GM18520 (cell line): ENCODE results near the gene COTL1.
A peak's percentile ranks its signal among the peaks of the same experiment; 100 is the strongest.

ENCODE experiments used
- ATAC-seq: cut with Tn5 transposase; IDR thresholded peaks from one replicate; pipeline ENCODE4 v1.9.1; 2021; ENCODE audit not compliant: unreplicated experiment

Gene COTL1

DNA sequence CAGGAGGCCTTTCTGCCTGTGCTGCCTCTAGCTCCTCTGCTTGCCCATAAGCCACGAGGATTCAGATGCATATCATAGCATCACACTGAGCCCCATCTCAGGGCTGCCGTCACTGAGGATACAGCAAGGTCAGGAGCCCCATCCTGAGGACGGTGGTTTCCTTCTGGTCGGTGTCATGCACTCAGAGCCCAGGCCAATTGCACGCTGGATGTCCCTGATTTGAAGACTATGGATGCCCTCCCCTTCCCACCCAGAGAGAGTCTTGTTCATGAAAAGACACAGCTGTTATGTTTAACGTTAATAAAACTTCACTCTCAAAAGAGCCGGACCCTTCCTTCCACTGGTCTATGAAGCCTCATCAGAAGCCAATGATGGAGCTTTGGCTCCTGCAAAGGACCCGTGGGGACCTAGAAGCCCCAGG is 19.9 kb downstream of the COTL1 start:
- ATAC-seq = no peak

- no peak for ATAC-seq
These were observed 20.4 kb downstream of the COTL1 start for GRCh38 chr16:84597528-84597896.

- ATAC-seq = no peak
These were observed 20.9 kb downstream of the COTL1 start for GRCh38 chr16:84596801-84597527.

DNA sequence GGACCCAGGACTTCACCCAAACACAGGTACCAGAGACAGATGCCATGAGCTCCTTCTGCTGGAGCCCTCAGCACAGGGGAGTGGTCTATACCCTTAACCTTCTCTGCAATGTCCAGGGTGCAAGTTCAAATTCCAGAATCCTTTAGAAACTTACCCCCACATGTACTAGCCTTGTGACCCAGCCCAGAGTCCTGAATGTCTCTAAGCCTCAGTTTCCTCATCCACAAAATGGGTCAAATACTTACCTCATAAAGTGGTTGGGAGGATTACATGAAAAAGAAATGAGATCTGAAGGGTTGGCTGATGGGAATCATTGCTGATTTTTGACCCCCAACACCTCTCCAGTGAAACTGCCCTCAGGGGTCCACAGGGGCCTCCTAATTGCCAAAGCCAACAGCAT is 21.7 kb downstream of the COTL1 start:
- no peak for ATAC-seq

- ATAC-seq = no peak
These were observed 22.8 kb downstream of the COTL1 start for GRCh38 chr16:84595052-84595481.

DNA sequence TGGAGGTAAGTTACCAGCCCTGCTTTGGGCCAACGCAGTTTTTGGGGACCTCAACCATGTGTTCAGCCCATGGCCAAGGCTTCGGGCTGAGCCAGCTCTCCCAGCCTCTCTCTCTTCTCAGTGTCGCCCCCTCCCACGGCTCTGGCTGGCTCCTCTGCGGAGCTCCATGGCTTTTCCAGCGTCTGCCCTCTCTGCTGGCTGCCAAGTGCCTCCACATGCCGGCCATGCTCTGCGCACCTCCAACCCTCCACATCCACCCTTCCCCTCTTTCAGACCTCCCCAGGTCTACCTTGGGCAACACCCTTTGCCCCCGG is 23.2 kb downstream of the COTL1 start:
- no peak for ATAC-seq

- ATAC-seq = peak; percentile 85
These were observed 23.8 kb downstream of the COTL1 start for GRCh38 chr16:84593825-84594724.

- ATAC-seq = no peak
These were observed 25.2 kb downstream of the COTL1 start for GRCh38 chr16:84592718-84593117.

GRCh38 chr16:84589975-84590719 is 27.7 kb downstream of the COTL1 start:
- no peak for ATAC-seq

DNA sequence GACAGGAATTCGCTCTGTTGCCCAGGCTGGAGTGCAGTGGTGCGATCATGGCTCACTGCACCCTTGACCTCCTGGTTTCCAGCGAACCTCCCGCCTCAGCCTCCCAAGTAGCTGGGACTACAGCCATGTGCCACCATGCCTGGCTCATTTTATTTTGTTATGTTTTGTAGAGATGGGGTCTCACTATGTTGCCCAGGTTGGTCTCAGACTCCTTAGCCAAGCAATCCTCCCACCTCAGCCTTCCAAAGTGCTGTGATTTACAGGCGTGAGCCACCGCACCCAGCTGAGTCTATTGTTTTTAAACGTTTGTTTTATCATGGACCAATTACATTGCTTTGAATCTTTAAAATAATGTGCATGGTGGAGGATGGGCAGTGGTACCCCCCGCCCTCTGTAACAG is 28.9 kb downstream of the COTL1 start:
- ATAC-seq = no peak

DNA sequence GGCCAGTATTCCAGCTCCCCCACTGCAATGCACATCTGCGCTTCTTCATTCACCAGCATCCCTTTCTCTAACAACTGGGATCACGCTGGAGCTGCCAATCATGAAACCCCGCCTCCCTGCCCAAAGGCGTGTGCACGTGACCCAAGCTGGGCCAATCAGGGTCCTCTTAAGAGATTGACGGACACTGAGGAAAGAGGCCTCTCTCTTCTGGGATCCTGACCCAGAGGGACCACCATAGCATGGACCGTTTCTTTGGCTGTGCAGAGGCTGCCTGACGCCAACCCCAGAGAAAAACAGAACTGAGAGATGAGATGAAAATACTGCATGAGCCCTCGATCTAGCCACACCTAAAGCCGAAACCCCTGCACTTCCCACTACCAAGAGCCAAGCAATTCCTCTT is 32.0 kb downstream of the COTL1 start:
- ATAC-seq = no peak

DNA sequence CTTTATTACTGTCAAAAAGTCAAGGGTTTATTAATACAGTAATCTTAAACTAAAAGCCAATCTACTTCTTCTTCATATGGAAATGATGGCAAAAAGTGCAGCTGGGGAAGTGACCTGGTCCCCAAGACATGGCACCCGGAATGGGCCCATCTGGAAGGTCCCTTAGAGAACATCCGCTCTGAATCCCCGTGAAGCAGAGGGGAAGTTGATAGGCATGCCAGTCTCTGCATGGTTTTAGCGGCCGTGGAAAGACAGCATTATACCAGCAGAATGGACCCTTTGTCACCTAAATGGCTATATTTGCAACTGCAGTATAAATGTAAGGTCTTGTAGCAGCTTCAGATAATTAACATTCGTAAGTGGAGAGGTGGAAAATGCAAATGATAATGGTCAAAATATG is 32.4 kb downstream of the COTL1 start:
- no peak for ATAC-seq

DNA sequence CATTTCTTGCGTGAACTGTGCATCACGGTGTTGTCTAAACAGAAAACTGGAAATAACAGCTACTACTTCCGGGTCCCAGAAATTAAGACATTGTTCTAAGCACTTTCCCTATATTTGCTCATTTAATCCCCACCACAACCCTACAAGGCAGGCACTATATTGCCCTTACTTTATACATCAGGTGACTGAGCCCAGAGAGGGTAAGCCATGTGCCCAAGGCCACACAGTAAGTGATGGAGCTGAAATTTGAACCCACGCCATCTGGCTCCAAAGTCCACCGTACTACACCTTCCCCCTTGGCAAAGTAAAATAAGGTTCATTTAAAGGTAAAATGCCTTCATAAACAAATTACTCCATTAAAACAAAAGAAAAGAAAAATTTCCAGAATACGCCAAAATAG is 33.2 kb downstream of the COTL1 start:
- ATAC-seq = no peak

DNA sequence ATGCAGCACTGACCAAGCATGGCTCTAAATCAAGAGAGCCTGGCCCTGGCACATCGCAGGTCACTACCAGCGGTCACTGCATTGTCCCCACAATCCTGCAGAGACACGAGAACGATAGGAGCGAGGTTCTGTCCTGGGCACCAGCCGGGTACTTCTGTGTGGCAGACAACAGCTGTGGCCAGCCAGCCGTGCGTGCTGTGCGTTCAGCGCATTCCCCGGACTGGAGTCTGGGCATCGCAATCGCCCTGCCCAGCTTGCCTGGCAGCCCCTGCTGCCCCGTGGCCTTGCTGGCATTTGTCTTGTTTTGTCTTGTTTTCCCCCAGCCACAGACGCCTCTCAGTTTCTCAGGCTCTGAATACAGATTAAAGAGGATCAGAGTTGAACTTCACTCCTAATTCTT is 33.9 kb downstream of the COTL1 start:
- ATAC-seq = no peak

DNA sequence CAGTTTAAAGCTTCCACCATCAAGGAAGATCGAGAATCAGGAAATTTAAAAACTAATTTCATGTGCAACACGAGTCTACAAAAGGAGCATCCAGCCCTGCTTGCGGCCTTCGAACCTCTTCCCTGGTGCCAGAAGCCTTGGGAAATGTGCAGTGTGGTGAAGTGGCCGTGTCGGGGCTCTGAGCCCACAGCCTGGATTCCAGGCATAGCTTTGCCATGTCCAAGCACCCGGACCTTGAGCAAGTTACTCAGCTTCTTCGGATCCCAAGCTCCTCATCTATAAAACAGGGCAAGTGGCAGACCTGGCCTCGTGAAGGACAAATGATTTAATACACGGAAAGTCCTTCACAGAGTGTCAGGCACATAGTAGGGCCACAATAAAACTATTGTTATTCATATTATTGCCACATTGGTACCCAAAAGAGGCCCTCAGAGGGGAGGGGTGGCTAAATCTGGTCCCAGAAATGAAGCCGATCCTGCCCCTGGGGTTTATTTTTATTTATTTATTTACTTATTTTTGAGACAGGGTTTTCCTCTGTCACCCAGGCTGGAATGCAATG is 34.8 kb downstream of the COTL1 start:
- ATAC-seq = no peak

- ATAC-seq = no peak
These were observed 36.7 kb downstream of the COTL1 start for GRCh38 chr16:84581158-84581557.

GRCh38 chr16:84579936-84580335 is 37.9 kb downstream of the COTL1 start:
- no peak for ATAC-seq

DNA sequence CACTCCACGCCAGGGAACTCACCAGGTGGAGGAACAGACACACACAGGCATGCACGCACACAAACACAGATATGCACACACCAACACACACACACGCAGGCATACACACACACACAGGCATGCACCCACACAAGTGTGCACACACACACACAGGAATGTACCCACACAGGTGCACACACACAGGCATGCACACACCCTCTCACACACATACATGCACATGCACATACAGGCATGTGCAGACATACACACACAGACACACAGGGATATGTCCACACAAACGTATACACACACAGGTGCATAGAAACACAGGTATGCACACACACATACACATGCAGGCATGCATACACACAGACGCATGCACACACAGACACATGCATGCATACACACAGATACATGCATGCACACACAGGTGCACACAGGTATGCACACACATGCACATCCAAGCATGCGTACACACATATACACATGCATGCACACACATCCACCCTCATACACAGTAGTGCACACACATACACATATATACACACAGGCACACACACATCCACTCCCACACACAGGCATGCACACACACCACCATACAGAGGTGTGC is 39.2 kb downstream of the COTL1 start:
- no peak for ATAC-seq

DNA sequence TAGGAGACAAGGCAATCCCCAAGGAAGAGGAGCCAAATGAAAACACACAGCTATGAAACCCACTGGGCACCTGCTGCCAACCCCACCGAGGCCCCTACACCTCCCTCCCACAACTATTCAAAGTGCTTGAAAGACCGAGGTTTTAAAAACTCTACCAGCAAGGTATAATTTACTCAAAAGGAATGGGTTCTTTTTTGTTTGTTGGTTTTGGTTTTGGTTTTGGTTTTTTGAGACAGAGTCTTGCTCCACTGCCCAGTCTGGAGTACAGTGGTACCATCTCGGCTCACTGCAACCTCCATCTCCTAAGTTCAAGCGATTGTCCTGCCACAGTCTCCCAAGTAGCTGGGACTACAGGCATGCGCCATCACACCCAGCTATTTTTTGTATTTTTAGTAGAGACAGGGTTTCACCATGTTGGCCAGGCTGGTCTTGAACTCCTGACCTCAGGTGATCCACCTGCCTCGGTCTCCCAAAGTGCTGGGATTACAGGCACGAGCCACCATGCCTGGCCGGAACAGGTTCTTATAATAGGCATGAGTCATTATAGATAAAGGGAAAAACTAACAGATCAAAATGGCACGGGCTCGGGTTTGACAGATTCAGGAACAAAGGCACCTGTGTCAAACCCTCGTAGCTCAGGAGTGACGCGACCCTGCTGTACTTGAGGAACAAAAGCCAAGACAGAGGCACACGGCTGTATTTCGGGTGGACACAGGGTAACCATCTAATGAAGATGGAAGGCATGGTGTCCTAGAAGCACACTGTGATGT is 40.7 kb downstream of the COTL1 start:
- ATAC-seq = no peak

DNA sequence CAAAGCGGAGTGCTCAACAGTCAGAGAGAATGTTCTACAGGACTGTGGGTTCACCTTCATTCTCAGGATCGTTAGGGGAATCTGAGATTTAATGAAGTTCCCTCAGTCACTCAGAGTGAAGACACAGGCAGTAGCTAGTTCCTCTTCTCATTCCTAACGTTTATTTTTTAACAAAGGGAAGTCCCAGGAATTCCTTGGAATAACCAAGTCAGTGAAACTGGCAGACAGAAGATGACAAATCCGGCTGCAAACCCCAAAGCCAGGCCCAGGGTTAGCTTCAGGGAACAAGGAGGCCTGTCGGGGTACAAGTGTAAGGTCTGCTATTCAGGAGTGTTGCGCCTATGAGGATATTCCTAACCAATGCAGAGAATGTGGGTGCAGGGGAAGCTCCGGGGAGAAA is 42.0 kb downstream of the COTL1 start:
- ATAC-seq = no peak
